GM21447 (cell line): ENCODE data around the gene NUBP1.
"Not testable (repeated sequence)": the region's sequence is repeated elsewhere in the genome, so short reads cannot be mapped to it uniquely, and the experiment has no call there.

Experiments used
- ATAC-seq: cut with Tn5 transposase; IDR thresholded peaks from one replicate; pipeline ENCODE4 v1.9.1; 2021; ENCODE audit not compliant: unreplicated experiment

Gene NUBP1

GRCh38 chr16:10750793-10751192, 7.2 kb downstream of the NUBP1 start:
- ATAC-seq, result no peak

DNA sequence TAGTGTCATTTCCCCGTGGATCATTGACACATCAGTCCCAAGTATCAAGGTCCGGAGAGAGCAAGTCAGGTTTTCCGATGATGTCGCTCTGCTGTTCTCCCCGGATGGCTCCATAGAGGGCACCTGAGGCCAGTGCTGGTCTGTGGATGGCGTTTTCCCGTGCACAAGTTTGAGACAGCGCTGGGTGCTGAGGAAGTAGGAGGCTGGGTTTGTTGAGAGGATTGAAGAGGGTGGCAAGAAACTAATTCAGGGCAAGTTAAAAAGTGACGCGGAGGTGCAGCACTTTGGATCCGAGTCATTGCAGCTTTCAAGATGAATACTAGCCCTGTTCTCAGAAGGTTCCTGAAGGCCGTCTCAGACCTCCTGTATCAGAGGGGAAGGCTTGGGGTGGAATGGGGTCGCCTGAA, 7.7 kb downstream of the NUBP1 start:
- ATAC-seq, result no peak

- peak; percentile 52 for ATAC-seq
Measured at GRCh38 chr16:10752843-10753523, 9.3 kb downstream of the NUBP1 start.

DNA sequence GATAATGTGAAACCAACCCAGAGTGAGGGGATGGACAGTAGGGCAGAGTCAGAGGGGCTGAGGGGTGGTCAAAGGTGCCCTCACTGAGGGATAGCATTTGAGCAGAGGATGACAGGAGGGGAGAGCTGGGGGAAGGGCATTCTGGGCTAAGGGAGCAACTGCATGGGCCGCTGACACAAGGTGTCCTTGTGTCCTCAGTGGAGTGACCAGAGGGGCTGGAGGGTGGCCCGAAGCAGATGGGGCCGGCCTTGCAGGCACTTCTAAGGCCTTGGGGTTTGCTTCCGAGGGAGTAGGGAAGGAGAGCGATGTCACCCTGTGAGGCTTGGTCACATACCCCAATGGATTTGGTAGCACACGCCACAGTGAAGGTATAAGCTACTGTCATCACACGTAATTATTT, 10.0 kb downstream of the NUBP1 start:
- no peak for ATAC-seq

DNA sequence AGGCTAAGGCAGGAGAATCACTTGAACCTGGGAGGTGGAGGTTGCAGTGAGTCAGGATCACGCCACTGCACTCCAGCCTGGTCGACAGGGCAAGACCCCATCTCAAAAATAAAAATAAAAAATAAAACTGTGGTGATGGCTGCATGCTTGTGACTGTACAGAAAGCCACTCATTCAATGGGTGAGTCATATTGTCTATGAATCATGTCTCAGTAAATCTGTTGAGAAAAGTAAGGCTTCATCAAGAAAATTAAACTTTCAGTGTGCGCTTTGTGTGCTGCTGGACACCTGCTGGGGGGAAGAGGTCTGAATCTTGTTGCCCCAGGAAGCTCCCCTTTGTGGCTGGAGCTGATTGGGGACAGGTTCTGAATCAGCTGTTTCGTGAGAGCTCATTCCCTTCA, 11.3 kb downstream of the NUBP1 start:
- no peak for ATAC-seq

DNA sequence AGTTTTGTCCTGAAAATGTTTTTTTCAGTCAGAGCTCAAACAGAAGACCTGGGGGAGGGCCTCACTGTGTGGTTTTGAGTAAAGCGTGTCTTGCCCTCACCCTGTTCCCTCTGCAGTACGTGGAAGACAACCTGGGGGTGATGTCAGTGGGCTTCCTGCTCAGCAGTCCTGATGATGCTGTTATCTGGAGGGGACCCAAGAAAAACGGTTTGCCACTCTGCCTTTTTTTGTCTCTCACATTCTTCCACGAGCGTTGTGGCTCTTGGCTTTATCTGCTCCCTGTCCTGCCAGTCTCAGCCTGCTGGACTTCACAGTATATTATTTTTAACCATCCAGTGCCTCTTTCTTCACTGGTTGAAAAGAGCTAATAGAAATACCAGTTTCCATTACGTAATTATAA, 12.9 kb downstream of the NUBP1 start:
- ATAC-seq, result no peak

DNA sequence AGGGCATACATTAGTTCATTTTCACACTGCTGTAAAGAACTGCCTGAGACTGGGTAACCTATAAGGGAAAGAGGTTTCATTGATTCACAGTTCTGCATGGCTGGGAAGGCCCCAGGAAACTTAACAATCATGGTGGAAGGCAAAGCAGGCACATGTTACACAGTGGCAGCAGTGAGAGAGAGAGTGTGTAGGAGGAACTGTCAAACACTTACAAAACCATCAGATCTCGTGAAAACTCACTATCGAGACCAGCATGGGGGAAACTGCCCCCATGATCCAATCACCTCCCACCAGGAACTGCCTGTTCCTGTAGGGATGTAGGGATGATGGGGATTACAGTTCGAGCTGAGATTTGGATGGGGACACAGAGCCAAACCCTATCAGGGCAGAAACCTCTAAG, 17.2 kb downstream of the NUBP1 start:
- ATAC-seq, result no peak

DNA sequence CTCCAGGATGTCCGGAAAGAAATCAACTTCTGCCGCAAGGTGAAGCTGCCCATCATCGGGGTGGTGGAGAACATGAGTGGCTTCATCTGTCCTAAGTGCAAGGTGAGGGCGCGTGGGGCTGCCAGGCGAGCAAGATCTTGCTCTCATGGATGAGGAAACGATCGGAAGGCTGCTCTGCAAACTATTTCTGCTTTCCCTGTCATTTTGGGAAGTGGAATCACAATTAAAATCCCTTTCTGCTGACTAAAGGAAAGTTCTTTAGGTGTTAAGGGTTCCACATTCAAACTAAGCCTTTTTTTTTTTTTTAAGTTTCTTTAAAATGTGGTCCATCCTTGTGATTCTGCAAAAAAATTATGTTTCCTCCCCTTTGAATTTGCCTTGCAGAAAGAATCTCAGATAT, 17.7 kb downstream of the NUBP1 start:
- no peak for ATAC-seq

GRCh38 chr16:10762336-10763016, 18.8 kb downstream of the NUBP1 start:
- ATAC-seq, result no peak

- ATAC-seq, result no peak
Measured at GRCh38 chr16:10763456-10763855, 19.8 kb downstream of the NUBP1 start.

DNA sequence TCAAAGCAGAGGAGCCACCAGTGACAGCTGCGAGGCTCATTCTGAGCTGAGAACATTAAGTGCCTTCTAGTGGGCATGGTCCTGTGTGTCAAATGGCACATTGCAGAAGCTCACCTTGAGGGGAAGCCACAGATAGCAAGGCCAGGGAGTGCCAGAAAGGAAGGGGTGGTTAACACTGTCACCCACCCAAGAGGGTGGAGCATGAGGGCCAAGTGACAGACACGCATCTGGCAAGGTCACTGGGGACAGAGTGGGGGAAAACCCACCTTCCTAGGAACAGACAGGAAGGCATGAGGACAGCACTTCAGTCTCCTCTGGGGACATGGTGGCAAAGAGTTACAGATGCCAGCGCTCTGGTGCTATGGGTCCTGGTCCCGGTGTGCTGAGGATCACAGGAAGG, 22.1 kb downstream of the NUBP1 start:
- ATAC-seq, result no peak

DNA sequence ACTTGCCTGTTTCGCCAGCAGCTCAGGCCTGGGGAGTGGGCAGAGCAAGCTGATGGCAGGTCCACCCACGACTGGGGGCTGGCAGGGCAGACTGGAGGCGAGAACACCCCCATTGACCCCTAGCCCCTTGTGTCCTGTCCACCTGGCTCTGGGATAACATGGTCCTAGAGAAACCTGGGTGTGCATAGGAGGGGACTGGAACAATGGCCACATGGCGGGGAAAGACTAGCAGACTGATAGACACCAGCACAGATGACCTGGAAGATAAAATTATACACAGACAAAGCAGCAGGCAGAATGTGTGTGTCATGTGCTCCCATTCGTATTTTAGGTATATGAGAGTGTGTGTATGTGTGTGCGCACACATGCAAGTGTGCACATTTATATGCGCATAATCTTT, 23.5 kb downstream of the NUBP1 start:
- no peak for ATAC-seq

- ATAC-seq, result no peak
Measured at GRCh38 chr16:10769381-10769780, 25.7 kb downstream of the NUBP1 start.

GRCh38 chr16:10770907-10771306, 27.3 kb downstream of the NUBP1 start:
- no peak for ATAC-seq

DNA sequence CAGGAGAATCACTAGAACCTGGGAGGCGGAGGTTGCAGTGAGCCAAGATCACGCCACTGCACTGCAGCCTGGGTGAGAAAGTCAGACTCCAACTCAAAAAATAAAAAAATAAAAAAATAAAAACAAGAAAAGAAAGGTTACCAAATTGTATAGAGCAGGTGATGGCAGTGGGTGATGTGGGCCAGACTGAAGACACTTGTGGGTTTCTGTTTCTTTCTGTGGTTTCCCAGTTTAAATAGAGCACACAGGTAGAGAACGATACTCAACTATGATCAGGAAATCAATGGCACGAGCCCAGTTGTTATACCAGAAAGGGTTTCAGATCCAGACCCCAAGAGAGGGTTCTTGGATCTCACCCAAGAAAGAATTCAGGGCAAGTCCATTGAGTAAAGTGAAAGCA, 32.6 kb downstream of the NUBP1 start:
- peak; percentile 75 for ATAC-seq

DNA sequence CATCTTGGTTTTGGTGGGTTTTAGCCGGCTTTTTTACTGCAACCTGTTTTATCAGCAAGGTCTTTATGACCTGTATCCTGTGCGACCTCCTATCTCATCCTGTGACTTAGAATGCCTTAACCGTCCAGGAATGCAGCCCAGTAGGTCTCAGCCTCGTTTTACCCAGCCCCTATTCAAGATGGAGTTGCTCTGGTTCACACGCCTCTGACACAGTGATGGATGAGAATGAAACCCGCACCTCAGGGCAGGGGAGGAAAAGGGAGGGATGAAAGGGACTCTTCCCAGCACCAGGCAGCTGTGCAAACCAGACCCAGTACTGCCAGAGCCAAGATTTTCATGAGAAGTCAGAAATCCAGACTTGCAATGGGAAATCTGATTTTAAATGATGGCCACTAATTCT, 33.3 kb downstream of the NUBP1 start:
- ATAC-seq, result not testable (repeated sequence)

GRCh38 chr16:10777356-10777755, 33.7 kb downstream of the NUBP1 start:
- ATAC-seq, result no peak

- not testable (repeated sequence) for ATAC-seq
Measured at GRCh38 chr16:10779908-10780307, 36.3 kb downstream of the NUBP1 start.

- no peak for ATAC-seq
Measured at GRCh38 chr16:10780628-10781027, 37.0 kb downstream of the NUBP1 start.

- no peak for ATAC-seq
Measured at GRCh38 chr16:10782628-10783027, 39.0 kb downstream of the NUBP1 start.

DNA sequence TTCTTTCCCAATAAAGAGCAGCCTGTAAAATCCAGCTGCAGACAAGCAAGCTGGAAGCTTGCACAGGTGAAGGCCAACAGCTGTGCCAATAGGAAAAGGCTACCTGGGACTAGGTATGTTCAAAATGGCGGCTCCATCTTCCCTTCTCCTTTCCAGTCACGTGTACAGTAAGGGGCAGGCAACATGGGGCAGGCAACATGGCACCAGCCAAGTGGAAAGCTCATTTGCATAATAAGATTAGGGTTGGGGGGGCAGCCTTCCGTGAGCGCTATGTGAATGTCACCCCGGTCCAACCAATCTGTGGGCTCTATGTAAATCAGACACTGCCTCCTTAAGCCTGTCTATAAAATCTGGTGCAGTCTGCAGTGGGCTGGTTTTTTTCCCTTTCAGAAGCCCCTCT, 43.7 kb downstream of the NUBP1 start:
- ATAC-seq, result no peak

DNA sequence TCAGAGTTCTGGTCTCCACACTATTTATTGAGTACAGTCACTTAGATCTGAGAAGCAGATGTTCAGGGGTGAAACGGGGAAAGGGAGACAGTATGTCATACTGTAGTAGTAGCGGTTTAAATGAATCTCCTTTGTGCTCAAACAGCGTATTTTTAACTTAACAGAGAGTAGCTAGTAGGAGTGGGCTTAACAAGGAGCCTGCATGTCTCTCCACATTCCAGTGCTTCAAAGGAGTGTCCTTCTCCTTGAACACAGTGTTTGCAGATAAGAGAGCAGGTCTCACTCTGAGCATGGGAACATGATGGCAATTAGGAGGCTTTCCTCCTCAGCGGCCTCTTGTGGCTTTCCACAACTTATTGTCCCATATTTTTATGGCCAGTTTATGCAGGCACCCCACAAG, 45.0 kb downstream of the NUBP1 start:
- not testable (repeated sequence) for ATAC-seq

- no peak for ATAC-seq
Measured at GRCh38 chr16:10791048-10791447, 47.4 kb downstream of the NUBP1 start.
